Ascending aorta (tissue), 2 donors: Measurements from ENCODE around the gene KLRD1. TPM values are rescaled to one million over a fixed set of nuclear protein-coding genes. Genes with fewer than 3 reads are reported as not detected.

Source experiments
- DNase-seq, 2 donors: peaks; one replicate each; pipeline ENCODE4 v3.0.0-alpha.2; 2019; ENCODE audit warnings: low spot score in 2 of 2
- H3K27ac ChIP-seq, 2 donors: fragments of 200-600 bp; sonication (generic); one replicate each; pipeline ENCODE4 v1.5.1; 2016 to 2017; ENCODE audit warnings: mild to moderate bottlenecking in 1 of 2
- H3K27me3 ChIP-seq: fragments of 200-600 bp; sonication (generic); one replicate; pipeline ENCODE4 v1.5.1; 2017
- H3K36me3 ChIP-seq, 2 donors: fragments of 200-600 bp; sonication (generic); one replicate each; pipeline ENCODE4 v1.5.1; 2016
- H3K4me1 ChIP-seq, 2 donors: fragments of 200-600 bp; sonication (generic); one replicate each; pipeline ENCODE4 v1.5.1; 2016 to 2017; ENCODE audit warnings: mild to moderate bottlenecking in 1 of 2
- H3K4me3 ChIP-seq, 2 donors: fragments of 200-600 bp; sonication (generic); one replicate each; pipeline ENCODE4 v1.5.1; 2016 to 2017; ENCODE audit warnings: mild to moderate bottlenecking in 1 of 2
- H3K9me3 ChIP-seq, 2 donors: fragments of 200-600 bp; sonication (generic); one replicate each; pipeline ENCODE4 v1.5.1; 2016
- intact Hi-C: fragments of 100-400 bp; cut with DNase I; formaldehyde crosslinking; loops from one replicate; pipeline ENCODE4 v1.15.1; 2023
- total RNA-seq: library from RNA; depleted of rRNA; stranded (reverse); fragments of >200 nt; gene quantifications from one replicate; pipeline ENCODE4 v1.1.0, GENCODE V29; 2016
- TF ChIP-seq, protein P1 (sequence below), 3 experiments: fragments of 200-600 bp in 2 of 3; fragments of 450-650 bp in 1 of 3; sonication (generic) in 2 of 3; IDR thresholded peaks; one replicate each; pipeline ENCODE4 v1.5.1; 2016 to 2019; ENCODE audit warnings: antibody characterized with exemption in 3 of 3, mild to moderate bottlenecking in 1 of 3, moderate library complexity in 1 of 3

KLRD1 gene
- total RNA-seq, 1 donor from 2014 or later: 0.11 TPM

DNA sequence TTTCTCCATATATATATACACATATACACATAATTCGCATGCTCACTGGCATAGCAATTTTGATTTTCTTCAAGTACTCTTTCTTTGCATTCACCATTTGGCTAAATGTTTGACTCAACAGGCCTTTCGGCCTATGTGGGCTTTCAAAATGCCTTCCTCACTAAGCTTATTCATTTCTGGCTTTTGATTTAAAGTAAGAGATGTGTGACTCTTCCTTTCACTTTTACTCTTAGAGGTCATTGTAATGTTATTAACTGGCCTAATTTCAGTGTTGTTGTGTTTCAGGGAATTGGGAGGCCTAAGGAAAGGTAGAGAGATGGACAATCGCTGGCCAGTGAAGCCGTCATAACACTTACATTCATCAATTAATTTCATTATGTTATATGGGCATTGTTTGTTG is 14.5 kb upstream of the KLRD1 start:
- Histone ChIP-seq H3K4me3 (no peak overlapping the region), H3K9me3 (no peaks in the 10 kb centered on the region), H3K27me3 (no peaks in the 10 kb centered on the region), H3K27ac (no peak overlapping the region), H3K4me1 (no peaks in the 10 kb centered on the region), H3K36me3 (no peaks in the 10 kb centered on the region)
- DNase-seq: no peak
- intact Hi-C loops: no loop called here
- TF ChIP-seq, protein P1, sequence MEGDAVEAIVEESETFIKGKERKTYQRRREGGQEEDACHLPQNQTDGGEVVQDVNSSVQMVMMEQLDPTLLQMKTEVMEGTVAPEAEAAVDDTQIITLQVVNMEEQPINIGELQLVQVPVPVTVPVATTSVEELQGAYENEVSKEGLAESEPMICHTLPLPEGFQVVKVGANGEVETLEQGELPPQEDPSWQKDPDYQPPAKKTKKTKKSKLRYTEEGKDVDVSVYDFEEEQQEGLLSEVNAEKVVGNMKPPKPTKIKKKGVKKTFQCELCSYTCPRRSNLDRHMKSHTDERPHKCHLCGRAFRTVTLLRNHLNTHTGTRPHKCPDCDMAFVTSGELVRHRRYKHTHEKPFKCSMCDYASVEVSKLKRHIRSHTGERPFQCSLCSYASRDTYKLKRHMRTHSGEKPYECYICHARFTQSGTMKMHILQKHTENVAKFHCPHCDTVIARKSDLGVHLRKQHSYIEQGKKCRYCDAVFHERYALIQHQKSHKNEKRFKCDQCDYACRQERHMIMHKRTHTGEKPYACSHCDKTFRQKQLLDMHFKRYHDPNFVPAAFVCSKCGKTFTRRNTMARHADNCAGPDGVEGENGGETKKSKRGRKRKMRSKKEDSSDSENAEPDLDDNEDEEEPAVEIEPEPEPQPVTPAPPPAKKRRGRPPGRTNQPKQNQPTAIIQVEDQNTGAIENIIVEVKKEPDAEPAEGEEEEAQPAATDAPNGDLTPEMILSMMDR (IDR thresholded peaks at IDR 0.05): no peak

DNA sequence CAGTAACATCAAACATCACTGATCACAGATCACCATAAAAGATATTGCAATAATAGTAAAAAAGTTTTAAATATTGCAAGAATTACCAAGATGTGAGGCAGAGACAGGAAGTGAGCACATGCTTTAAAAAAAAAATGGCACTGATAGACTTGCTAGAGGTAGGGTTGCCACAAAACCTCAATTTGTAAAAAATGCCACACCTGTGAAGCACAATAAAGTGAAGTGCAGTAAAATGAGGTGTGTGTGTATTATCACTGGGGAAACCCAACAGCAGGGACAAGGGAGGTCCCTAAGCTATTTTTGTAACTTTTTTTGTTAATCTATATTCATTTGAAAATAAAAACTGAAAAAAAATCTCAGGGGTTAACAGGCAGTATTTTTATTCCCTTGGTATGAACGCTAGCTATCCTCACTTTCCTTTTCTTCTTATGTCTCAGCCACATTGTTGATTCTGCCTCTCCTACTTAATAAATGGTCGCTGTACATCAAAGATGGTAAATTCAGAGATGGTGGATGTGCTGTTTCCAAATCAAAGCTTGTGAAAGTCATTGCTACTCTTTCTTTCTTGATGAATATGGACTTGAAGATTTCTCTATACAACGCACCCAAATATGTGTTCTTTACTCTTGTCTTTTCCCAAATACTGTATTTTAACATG is 14.0 kb upstream of the KLRD1 start:
- TF ChIP-seq, protein P1 (IDR thresholded peaks at IDR 0.05): no peak
- no peaks in the 10 kb centered on the region for H3K36me3 ChIP-seq
- no peak for DNase-seq
- no peaks in the 10 kb centered on the region for H3K9me3 ChIP-seq
- H3K27me3 ChIP-seq: no peaks in the 10 kb centered on the region
- H3K27ac ChIP-seq: no peak overlapping the region
- intact Hi-C loops: no loop called here
- no peaks in the 10 kb centered on the region for H3K4me1 ChIP-seq
- H3K4me3 ChIP-seq: no peak overlapping the region

DNA sequence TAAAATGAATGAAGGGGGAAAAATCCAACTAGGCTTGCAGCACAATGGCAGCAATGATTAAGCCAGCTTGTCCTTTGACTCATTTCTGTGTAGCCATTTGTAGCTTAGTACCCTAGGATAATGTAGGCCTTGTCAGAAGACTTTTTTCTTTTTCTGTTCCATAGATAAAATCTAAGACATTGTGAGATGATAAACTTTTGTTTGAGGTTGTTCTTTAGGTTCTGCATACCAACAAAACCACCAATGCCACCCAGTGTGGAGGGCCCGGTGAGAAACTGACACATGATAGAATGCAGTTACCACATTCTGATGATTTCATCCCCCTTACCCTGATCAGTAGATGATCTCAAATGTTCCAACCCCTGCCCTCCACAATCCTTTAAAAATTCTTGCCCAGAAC is 6.6 kb upstream of the KLRD1 start:
- H3K9me3 ChIP-seq: no peaks in the 10 kb centered on the region
- H3K4me1 ChIP-seq: no peaks in the 10 kb centered on the region
- no peak for DNase-seq
- H3K36me3 ChIP-seq: no peaks in the 10 kb centered on the region
- intact Hi-C loops: no loop called here
- TF ChIP-seq, protein P1 (IDR thresholded peaks at IDR 0.05): no peak
- no peaks in the 10 kb centered on the region for H3K27me3 ChIP-seq
- H3K27ac ChIP-seq: no peak overlapping the region
- H3K4me3 ChIP-seq: no peak overlapping the region

GRCh38 chr12:10304161-10304574 is 3.5 kb upstream of the KLRD1 start:
- intact Hi-C loops: no loop called here
- no peaks in the 10 kb centered on the region for H3K4me1 ChIP-seq
- no peaks in the 10 kb centered on the region for H3K36me3 ChIP-seq
- H3K27me3 ChIP-seq: no peaks in the 10 kb centered on the region
- no peaks in the 10 kb centered on the region for H3K9me3 ChIP-seq
- TF ChIP-seq, protein P1 (IDR thresholded peaks at IDR 0.05): no peak
- no peak overlapping the region for H3K4me3 ChIP-seq
- no peak overlapping the region for H3K27ac ChIP-seq
- no peak for DNase-seq

GRCh38 chr12:10305411-10305810 is 2.3 kb upstream of the KLRD1 start:
- H3K27ac ChIP-seq: no peak overlapping the region
- TF ChIP-seq, protein P1 (IDR thresholded peaks at IDR 0.05): no peak
- intact Hi-C loops: no loop called here

More at GRCh38 chr12:10305411-10305810, 2.3 kb upstream of the KLRD1 start:
- Histone ChIP-seq H3K27me3 (no peaks in the 10 kb centered on the region), H3K36me3 (no peaks in the 10 kb centered on the region), H3K4me1 (no peaks in the 10 kb centered on the region), H3K4me3 (no peak overlapping the region), H3K9me3 (no peaks in the 10 kb centered on the region)
- no peak for DNase-seq
